KOPT-K1 (cell line): ENCODE data around the gene SPEM2.

Source experiments
- H3K27ac ChIP-seq: fragments of 200-600 bp; sonication (generic); 2 replicates; pipeline ENCODE4 v1.5.1; 2016; ENCODE audit warnings: antibody characterized with exemption, mild to moderate bottlenecking, low read depth, low read length; ENCODE audit not compliant: poor library complexity, severe bottlenecking
- H3K36me3 ChIP-seq: fragments of 200-600 bp; sonication (generic); 2 replicates; pipeline ENCODE4 v1.5.1; 2017; ENCODE audit warnings: antibody characterized with exemption, mild to moderate bottlenecking, low read length, moderate library complexity; ENCODE audit not compliant: insufficient read depth
- H3K9me3 ChIP-seq: fragments of 200-600 bp; sonication (generic); 2 replicates; pipeline ENCODE4 v1.5.1; 2017; ENCODE audit warnings: antibody characterized with exemption, low read length, mild to moderate bottlenecking; ENCODE audit not compliant: insufficient read depth, poor library complexity, severe bottlenecking

SPEM2 gene

GRCh38 chr17:7408252-7408727 lies 17.1 kb upstream of the SPEM2 start:
- Histone ChIP-seq H3K27ac (no peak overlapping the region), H3K9me3 (no peaks in the 10 kb centered on the region)

DNA sequence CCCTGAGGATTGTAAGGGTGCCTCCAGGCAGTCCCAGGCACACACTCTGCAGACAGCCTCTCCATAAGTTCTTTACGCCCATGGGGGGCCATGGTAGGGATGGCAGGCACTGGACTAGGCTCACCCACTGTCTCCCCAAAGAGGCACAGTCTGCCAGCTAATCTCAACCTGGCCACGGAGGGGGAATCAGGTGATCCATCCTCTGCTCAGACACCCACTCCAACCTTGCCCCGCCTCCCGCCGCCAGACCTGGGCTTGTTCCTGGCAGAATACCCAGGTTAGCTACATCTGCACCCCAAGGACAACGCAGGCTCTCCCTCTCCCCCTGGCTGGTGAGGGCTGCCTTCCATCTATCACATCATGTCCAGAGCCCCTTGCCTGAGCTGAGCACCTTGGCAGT lies 16.6 kb upstream of the SPEM2 start:
- Histone ChIP-seq H3K27ac (no peak overlapping the region), H3K9me3 (no peaks in the 10 kb centered on the region), H3K36me3 (no peaks in the 10 kb centered on the region)

More at GRCh38 chr17:7408252-7408727, 17.1 kb upstream of the SPEM2 start:
- H3K36me3 ChIP-seq, result no peaks in the 10 kb centered on the region

GRCh38 chr17:7409716-7410115 lies 15.7 kb upstream of the SPEM2 start:
- Histone ChIP-seq H3K9me3 (no peaks in the 10 kb centered on the region), H3K36me3 (no peaks in the 10 kb centered on the region), H3K27ac (no peak overlapping the region)

DNA sequence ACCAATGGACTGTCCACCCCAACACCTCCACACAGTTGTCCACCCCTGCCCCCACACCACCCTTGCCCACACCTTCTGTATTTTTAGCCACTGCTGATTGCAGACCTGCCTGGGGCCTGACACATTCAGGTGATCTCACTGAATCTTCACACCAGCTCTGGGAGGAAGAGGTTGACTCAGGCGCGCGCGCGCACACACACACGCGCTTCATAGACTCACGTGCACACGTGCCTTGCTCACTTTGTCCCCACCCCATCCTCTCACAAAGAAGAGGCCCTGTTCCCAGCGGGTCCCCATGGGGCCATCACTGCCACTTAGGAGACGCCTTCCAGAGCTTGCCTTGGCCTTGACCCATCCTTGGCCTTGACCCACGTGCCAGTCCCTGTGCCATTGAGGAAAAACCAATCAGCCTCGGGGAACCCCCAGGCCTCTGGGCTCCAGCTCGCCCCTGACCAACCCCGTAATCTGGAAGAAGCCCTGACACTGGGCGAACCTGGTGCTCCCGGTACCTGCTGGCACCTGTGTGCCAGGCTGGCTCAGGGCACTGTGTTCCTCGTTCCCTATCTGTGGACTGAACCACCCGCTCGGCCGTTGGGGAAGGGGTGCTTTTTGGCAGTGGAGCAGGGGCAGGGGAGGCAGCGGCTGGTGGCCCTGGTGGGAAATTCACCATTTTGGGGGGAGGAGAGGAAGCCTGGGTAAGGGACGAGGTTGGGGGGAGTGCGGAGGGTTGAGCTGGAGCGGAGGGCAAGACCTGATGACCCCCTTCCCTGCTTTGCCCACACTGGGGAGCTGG lies 14.6 kb upstream of the SPEM2 start:
- no peaks in the 10 kb centered on the region for H3K36me3 ChIP-seq
- H3K27ac ChIP-seq, result no peak overlapping the region
- H3K9me3 ChIP-seq, result no peaks in the 10 kb centered on the region

GRCh38 chr17:7411427-7411750 lies 14.0 kb upstream of the SPEM2 start:
- H3K36me3 ChIP-seq, result no peaks in the 10 kb centered on the region
- H3K9me3 ChIP-seq, result no peaks in the 10 kb centered on the region
- no peak overlapping the region for H3K27ac ChIP-seq

- Histone ChIP-seq H3K36me3 (no peaks in the 10 kb centered on the region), H3K27ac (no peak overlapping the region), H3K9me3 (no peaks in the 10 kb centered on the region)
These were observed 11.9 kb upstream of the SPEM2 start for GRCh38 chr17:7413346-7413985.

- Histone ChIP-seq H3K9me3 (no peaks in the 10 kb centered on the region), H3K27ac (no peak overlapping the region), H3K36me3 (no peaks in the 10 kb centered on the region)
These were observed 10.6 kb upstream of the SPEM2 start for GRCh38 chr17:7414837-7415236.

GRCh38 chr17:7415784-7416183 lies 9.6 kb upstream of the SPEM2 start:
- no peaks in the 10 kb centered on the region for H3K36me3 ChIP-seq
- H3K9me3 ChIP-seq, result no peaks in the 10 kb centered on the region
- no peak overlapping the region for H3K27ac ChIP-seq

GRCh38 chr17:7416323-7416722 lies 9.1 kb upstream of the SPEM2 start:
- Histone ChIP-seq H3K9me3 (no peaks in the 10 kb centered on the region), H3K27ac (no peak overlapping the region), H3K36me3 (no peaks in the 10 kb centered on the region)

DNA sequence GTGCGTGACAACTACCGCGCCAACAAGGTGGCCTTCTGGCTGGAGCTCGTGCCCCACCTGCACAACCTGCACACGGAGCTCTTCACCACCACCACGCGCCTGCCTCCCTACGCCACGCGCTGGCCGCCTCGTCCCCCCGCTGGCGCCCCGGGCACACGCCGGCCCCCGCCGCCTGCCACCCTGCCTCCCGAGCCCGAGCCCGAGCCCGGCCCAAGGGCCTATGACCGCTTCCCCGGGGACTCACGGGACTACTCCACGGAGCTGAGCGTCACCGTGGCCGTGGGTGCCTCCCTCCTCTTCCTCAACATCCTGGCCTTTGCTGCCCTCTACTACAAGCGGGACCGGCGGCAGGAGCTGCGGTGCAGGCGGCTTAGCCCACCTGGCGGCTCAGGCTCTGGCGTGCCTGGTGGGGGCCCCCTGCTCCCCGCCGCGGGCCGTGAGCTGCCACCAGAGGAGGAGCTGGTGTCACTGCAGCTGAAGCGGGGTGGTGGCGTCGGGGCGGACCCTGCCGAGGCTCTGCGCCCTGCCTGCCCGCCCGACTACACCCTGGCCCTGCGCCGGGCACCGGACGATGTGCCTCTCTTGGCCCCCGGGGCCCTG lies 8.3 kb upstream of the SPEM2 start:
- no peak overlapping the region for H3K27ac ChIP-seq
- H3K9me3 ChIP-seq, result no peaks in the 10 kb centered on the region
- no peaks in the 10 kb centered on the region for H3K36me3 ChIP-seq

- Histone ChIP-seq H3K9me3 (no peaks in the 10 kb centered on the region), H3K36me3 (no peaks in the 10 kb centered on the region)
These were observed 6.8 kb upstream of the SPEM2 start for GRCh38 chr17:7418472-7419152.

GRCh38 chr17:7419819-7420610 lies 5.4 kb upstream of the SPEM2 start, which contains the start of gene SPEM1:
Gene SPEM1, plus strand, starts transcription at chr17:7420324. Its CDS starts 61 bp downstream, at chr17:7420385.
- Histone ChIP-seq H3K36me3 (no peaks in the 10 kb centered on the region), H3K9me3 (no peaks in the 10 kb centered on the region), H3K27ac (no peak within 1 kb of the TSS)

More at GRCh38 chr17:7418472-7419152, 6.8 kb upstream of the SPEM2 start:
- no peak overlapping the region for H3K27ac ChIP-seq

- no peaks in the 10 kb centered on the region for H3K9me3 ChIP-seq
These were observed 4.2 kb upstream of the SPEM2 start for GRCh38 chr17:7421186-7421585.

DNA sequence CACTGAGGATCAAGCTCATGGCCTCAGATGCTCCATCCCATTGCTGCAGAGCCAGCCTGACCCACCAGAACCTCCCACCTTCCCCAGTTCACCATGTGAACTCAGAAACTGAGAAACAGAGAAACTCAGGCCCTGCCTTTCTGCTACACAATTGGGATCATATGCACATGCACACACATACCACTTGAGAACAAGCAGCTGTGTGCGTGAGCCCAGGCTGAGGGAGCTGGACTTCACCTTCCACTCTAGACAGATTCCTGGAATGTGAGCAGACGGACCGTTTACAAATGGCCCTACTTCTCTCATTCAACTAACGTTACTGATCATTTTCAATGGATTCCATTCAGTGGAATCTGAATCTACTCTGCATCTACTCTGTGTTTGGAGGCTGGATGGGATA lies 1.7 kb upstream of the SPEM2 start:
- Histone ChIP-seq H3K9me3 (no peaks in the 10 kb centered on the region), H3K36me3 (no peaks in the 10 kb centered on the region), H3K27ac (no peak overlapping the region)

More at GRCh38 chr17:7421186-7421585, 4.2 kb upstream of the SPEM2 start:
- Histone ChIP-seq H3K27ac (no peak overlapping the region), H3K36me3 (no peaks in the 10 kb centered on the region)
